ENCODE data around the gene PHF2. TPM values are rescaled to one million over a fixed set of nuclear protein-coding genes. Genes with fewer than 3 reads are reported as not detected.

PHF2 gene
- total RNA-seq, 1 experiment from 2014 or later = 16.1 TPM

- H3K9ac ChIP-seq (ENCODE audit: low read length) = no peak overlapping the region
- H3K9me3 ChIP-seq (ENCODE audit: low read length) = peaks cover 3% of the 10 kb centered on the region; the same call in 1 of the 2 replicates
- H3K79me2 ChIP-seq (ENCODE audit: low read length) = no peaks in the 10 kb centered on the region
- H3K27ac ChIP-seq (ENCODE audit: low read length) = no peak overlapping the region
- no peaks in the 10 kb centered on the region for H3K36me3 ChIP-seq (ENCODE audit: insufficient read depth, low read length)
- H3K4me2 ChIP-seq (ENCODE audit: low read depth, low read length, poor library complexity, severe bottlenecking) = no peak overlapping the region
- no peaks in the 10 kb centered on the region for H3K9me2 ChIP-seq (replicated peaks; ENCODE audit: insufficient read depth, low read length)
- no peak for DNase-seq
- H3K4me1 ChIP-seq (ENCODE audit: low read length) = no peaks in the 10 kb centered on the region
- no peak overlapping the region for H3K4me3 ChIP-seq (ENCODE audit: low read length)
- H3K27me3 ChIP-seq (ENCODE audit: low read length) = no peaks in the 10 kb centered on the region
- no peaks in the 10 kb centered on the region for H4K20me1 ChIP-seq (ENCODE audit: insufficient read depth, low read depth, low read length)
- no peak overlapping the region for H2AFZ ChIP-seq (ENCODE audit: low read length)
Measured at GRCh38 chr9:93674580-93675335, 98.4 kb downstream of the PHF2 start.

- no peaks in the 10 kb centered on the region for H3K36me3 ChIP-seq (ENCODE audit: insufficient read depth, low read length)
- H2AFZ ChIP-seq (ENCODE audit: low read length) = no peak overlapping the region
- H3K4me2 ChIP-seq (ENCODE audit: low read depth, low read length, poor library complexity, severe bottlenecking) = no peak overlapping the region
- H3K79me2 ChIP-seq (ENCODE audit: low read length) = no peaks in the 10 kb centered on the region
- no peaks in the 10 kb centered on the region for H3K4me1 ChIP-seq (ENCODE audit: low read length)
- H3K4me3 ChIP-seq (ENCODE audit: low read length) = no peak overlapping the region
- peaks cover under 1% of the 10 kb centered on the region; the same call in 1 of the 2 replicates for H3K9me3 ChIP-seq (ENCODE audit: low read length)
- H4K20me1 ChIP-seq (ENCODE audit: insufficient read depth, low read depth, low read length) = no peaks in the 10 kb centered on the region
- no peak overlapping the region for H3K27ac ChIP-seq (ENCODE audit: low read length)
- DNase-seq = no peak
- H3K9ac ChIP-seq (ENCODE audit: low read length) = no peak overlapping the region
- H3K9me2 ChIP-seq (replicated peaks; ENCODE audit: insufficient read depth, low read length) = no peaks in the 10 kb centered on the region
- H3K27me3 ChIP-seq (ENCODE audit: low read length) = no peaks in the 10 kb centered on the region
Measured at GRCh38 chr9:93675336-93676150, 99.2 kb downstream of the PHF2 start.

- no peaks in the 10 kb centered on the region for H3K4me1 ChIP-seq (ENCODE audit: low read length)
- no peak overlapping the region for H3K4me3 ChIP-seq (ENCODE audit: low read length)
- no peak for DNase-seq
Measured at GRCh38 chr9:93676310-93677047, 100.1 kb downstream of the PHF2 start.

GRCh38 chr9:93677048-93677571 is 100.7 kb downstream of the PHF2 start:
- Histone ChIP-seq H3K4me2 (ENCODE audit: low read depth, low read length, poor library complexity, severe bottlenecking) (no peak overlapping the region), H3K27ac (ENCODE audit: low read length) (no peak overlapping the region), H3K79me2 (ENCODE audit: low read length) (no peaks in the 10 kb centered on the region), H3K9me3 (ENCODE audit: low read length) (no peaks in the 10 kb centered on the region), H3K4me3 (ENCODE audit: low read length) (no peak overlapping the region), H3K27me3 (ENCODE audit: low read length) (no peaks in the 10 kb centered on the region), H2AFZ (ENCODE audit: low read length) (no peak overlapping the region), H3K9me2 (replicated peaks; ENCODE audit: insufficient read depth, low read length) (no peaks in the 10 kb centered on the region), H3K4me1 (ENCODE audit: low read length) (no peaks in the 10 kb centered on the region), H3K9ac (ENCODE audit: low read length) (no peak overlapping the region), H3K36me3 (ENCODE audit: insufficient read depth, low read length) (no peaks in the 10 kb centered on the region), H4K20me1 (ENCODE audit: insufficient read depth, low read depth, low read length) (no peaks in the 10 kb centered on the region)
- DNase-seq = no peak

More at GRCh38 chr9:93676310-93677047, 100.1 kb downstream of the PHF2 start:
- Histone ChIP-seq H3K79me2 (ENCODE audit: low read length) (no peaks in the 10 kb centered on the region), H3K9me2 (replicated peaks; ENCODE audit: insufficient read depth, low read length) (no peaks in the 10 kb centered on the region), H2AFZ (ENCODE audit: low read length) (no peak overlapping the region), H3K27ac (ENCODE audit: low read length) (no peak overlapping the region), H3K9ac (ENCODE audit: low read length) (no peak overlapping the region), H3K4me2 (ENCODE audit: low read depth, low read length, poor library complexity, severe bottlenecking) (no peak overlapping the region), H3K27me3 (ENCODE audit: low read length) (no peaks in the 10 kb centered on the region), H3K36me3 (ENCODE audit: insufficient read depth, low read length) (no peaks in the 10 kb centered on the region), H4K20me1 (ENCODE audit: insufficient read depth, low read depth, low read length) (no peaks in the 10 kb centered on the region), H3K9me3 (ENCODE audit: low read length) (no peaks in the 10 kb centered on the region)

- Histone ChIP-seq H3K9me2 (replicated peaks; ENCODE audit: insufficient read depth, low read length) (no peaks in the 10 kb centered on the region), H4K20me1 (ENCODE audit: insufficient read depth, low read depth, low read length) (no peaks in the 10 kb centered on the region), H3K36me3 (ENCODE audit: insufficient read depth, low read length) (no peaks in the 10 kb centered on the region), H3K27ac (ENCODE audit: low read length) (no peak overlapping the region), H3K9ac (ENCODE audit: low read length) (no peak overlapping the region), H3K27me3 (ENCODE audit: low read length) (no peaks in the 10 kb centered on the region), H3K9me3 (ENCODE audit: low read length) (no peaks in the 10 kb centered on the region), H3K4me3 (ENCODE audit: low read length) (no peak overlapping the region), H2AFZ (ENCODE audit: low read length) (no peak overlapping the region), H3K4me1 (ENCODE audit: low read length) (no peaks in the 10 kb centered on the region), H3K79me2 (ENCODE audit: low read length) (no peaks in the 10 kb centered on the region), H3K4me2 (ENCODE audit: low read depth, low read length, poor library complexity, severe bottlenecking) (no peak overlapping the region)
- DNase-seq = no peak
Measured at GRCh38 chr9:93677641-93678136, 101.3 kb downstream of the PHF2 start.

GRCh38 chr9:93678199-93679019 is 102.0 kb downstream of the PHF2 start:
- Histone ChIP-seq H4K20me1 (ENCODE audit: insufficient read depth, low read depth, low read length) (no peaks in the 10 kb centered on the region), H3K4me2 (ENCODE audit: low read depth, low read length, poor library complexity, severe bottlenecking) (no peak overlapping the region), H3K4me3 (ENCODE audit: low read length) (no peak overlapping the region), H3K79me2 (ENCODE audit: low read length) (no peaks in the 10 kb centered on the region), H3K36me3 (ENCODE audit: insufficient read depth, low read length) (no peaks in the 10 kb centered on the region), H3K27me3 (ENCODE audit: low read length) (no peaks in the 10 kb centered on the region), H3K9me3 (ENCODE audit: low read length) (no peaks in the 10 kb centered on the region), H3K9me2 (replicated peaks; ENCODE audit: insufficient read depth, low read length) (no peaks in the 10 kb centered on the region), H3K9ac (ENCODE audit: low read length) (no peak overlapping the region), H3K27ac (ENCODE audit: low read length) (no peak overlapping the region), H2AFZ (ENCODE audit: low read length) (no peak overlapping the region), H3K4me1 (ENCODE audit: low read length) (no peaks in the 10 kb centered on the region)
- DNase-seq = no peak

GRCh38 chr9:93679536-93680442 is 103.4 kb downstream of the PHF2 start:
- Histone ChIP-seq H2AFZ (ENCODE audit: low read length) (no peak overlapping the region), H3K4me3 (ENCODE audit: low read length) (no peak overlapping the region), H3K9me3 (ENCODE audit: low read length) (no peaks in the 10 kb centered on the region), H4K20me1 (ENCODE audit: insufficient read depth, low read depth, low read length) (no peaks in the 10 kb centered on the region), H3K4me2 (ENCODE audit: low read depth, low read length, poor library complexity, severe bottlenecking) (no peak overlapping the region), H3K79me2 (ENCODE audit: low read length) (no peaks in the 10 kb centered on the region), H3K36me3 (ENCODE audit: insufficient read depth, low read length) (no peaks in the 10 kb centered on the region), H3K27ac (ENCODE audit: low read length) (no peak overlapping the region), H3K9ac (ENCODE audit: low read length) (no peak overlapping the region), H3K4me1 (ENCODE audit: low read length) (no peaks in the 10 kb centered on the region), H3K27me3 (ENCODE audit: low read length) (no peaks in the 10 kb centered on the region), H3K9me2 (replicated peaks; ENCODE audit: insufficient read depth, low read length) (no peaks in the 10 kb centered on the region)
- DNase-seq = no peak

Data from Karpas-422 (cell line).